ENCODE measurements around the gene IL1RAPL1. TPM values are rescaled to one million over a fixed set of nuclear protein-coding genes. Genes with fewer than 3 reads are reported as not detected.

Gene IL1RAPL1
- total and polyA plus RNA-seq, 2 donors (not counting 3 experiments of a cell fraction or from before 2014, with no cell fraction given), result 0.79 to 1.3 TPM

GRCh38 chrX:28599957-28600356 is 12.7 kb downstream of the IL1RAPL1 start:
- no TSS peak for BruUV-seq (replicated peaks)
- H3K9me3 ChIP-seq (replicated peaks; ENCODE audit: control insufficient read depth, insufficient read depth, low read length), result no peaks in the 10 kb centered on the region
- no peak for TF ChIP-seq JUN (IDR thresholded peaks at IDR 0.05; ENCODE audit: borderline replicate concordance, insufficient read depth, insufficient read length, low read depth)
- no peak for TF ChIP-seq MYC (IDR thresholded peaks at IDR 0.05; ENCODE audit: low read depth, low read length)
- TF ChIP-seq EZH2 (IDR thresholded peaks at IDR 0.05; ENCODE audit: borderline replicate concordance, low read depth, low read length, severe bottlenecking), result no peak
- no peak for TF ChIP-seq GATA2 (IDR thresholded peaks at IDR 0.05; ENCODE audit: insufficient read depth, insufficient read length, low read depth, low read length)
- TF ChIP-seq, protein P1, sequence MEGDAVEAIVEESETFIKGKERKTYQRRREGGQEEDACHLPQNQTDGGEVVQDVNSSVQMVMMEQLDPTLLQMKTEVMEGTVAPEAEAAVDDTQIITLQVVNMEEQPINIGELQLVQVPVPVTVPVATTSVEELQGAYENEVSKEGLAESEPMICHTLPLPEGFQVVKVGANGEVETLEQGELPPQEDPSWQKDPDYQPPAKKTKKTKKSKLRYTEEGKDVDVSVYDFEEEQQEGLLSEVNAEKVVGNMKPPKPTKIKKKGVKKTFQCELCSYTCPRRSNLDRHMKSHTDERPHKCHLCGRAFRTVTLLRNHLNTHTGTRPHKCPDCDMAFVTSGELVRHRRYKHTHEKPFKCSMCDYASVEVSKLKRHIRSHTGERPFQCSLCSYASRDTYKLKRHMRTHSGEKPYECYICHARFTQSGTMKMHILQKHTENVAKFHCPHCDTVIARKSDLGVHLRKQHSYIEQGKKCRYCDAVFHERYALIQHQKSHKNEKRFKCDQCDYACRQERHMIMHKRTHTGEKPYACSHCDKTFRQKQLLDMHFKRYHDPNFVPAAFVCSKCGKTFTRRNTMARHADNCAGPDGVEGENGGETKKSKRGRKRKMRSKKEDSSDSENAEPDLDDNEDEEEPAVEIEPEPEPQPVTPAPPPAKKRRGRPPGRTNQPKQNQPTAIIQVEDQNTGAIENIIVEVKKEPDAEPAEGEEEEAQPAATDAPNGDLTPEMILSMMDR (IDR thresholded peaks at IDR 0.05; ENCODE audit: extremely low read depth in 1 of 2, insufficient read depth in 1 of 2, low read depth in 1 of 2, low read length in 2 of 2), result no peak
- TF ChIP-seq POLR2AphosphoS5 (IDR thresholded peaks at IDR 0.05; ENCODE audit: insufficient read depth, low read depth, low read length), result no peak
- TF ChIP-seq MAX (IDR thresholded peaks at IDR 0.05; ENCODE audit: insufficient read depth, insufficient read length), result no peak
- TF ChIP-seq POLR2A (IDR thresholded peaks at IDR 0.05; ENCODE audit: low read depth, low read length), result no peak
- TF ChIP-seq FOS (IDR thresholded peaks at IDR 0.05; ENCODE audit: borderline replicate concordance, insufficient read depth, low read length), result no peak
- H4K20me1 ChIP-seq (replicated peaks; ENCODE audit: control insufficient read depth, extremely low read depth, insufficient read depth, low read length), result no peaks in the 10 kb centered on the region
- H2AFZ ChIP-seq (ENCODE audit: low read depth, low read length), result no peak overlapping the region
- no peaks in the 10 kb centered on the region for H3K79me2 ChIP-seq (ENCODE audit: control insufficient read depth, insufficient read depth, low read length)
- DNase-seq (ENCODE audit: low read depth, low spot score), result no peak
- no peaks in the 10 kb centered on the region for H3K36me3 ChIP-seq (ENCODE audit: control insufficient read depth in 2 of 2, extremely low read depth in 1 of 2, insufficient read depth in 2 of 2, low read length in 2 of 2)
- intact Hi-C loops (cut with micrococcal nuclease) (no loop called here), dilution Hi-C loops (cut with MboI; ENCODE audit: extremely low pct_ligation_motif_present, low sequenced_read_pairs) (no loop called here)
- no peak overlapping the region for H3K27ac ChIP-seq (ENCODE audit: insufficient read depth, low read depth, low read length)
- H3K4me1 ChIP-seq (ENCODE audit: control insufficient read depth, extremely low read depth, insufficient read depth, low read length), result no peaks in the 10 kb centered on the region
- POLR2A ChIA-PET, result no interaction called here
- no peak overlapping the region for H3K4me3 ChIP-seq (replicated peaks in 1 of 3; ENCODE audit: insufficient read depth in 1 of 3, low read depth in 1 of 3, low read length in 3 of 3)
- no peaks in the 10 kb centered on the region for H3K27me3 ChIP-seq (ENCODE audit: control insufficient read depth in 2 of 2, insufficient read depth in 2 of 2, low read length in 2 of 2)
- no peak for FAIRE-seq
- no peak overlapping the region for H3K4me2 ChIP-seq (ENCODE audit: insufficient read depth, low read length)
- no peaks in the 10 kb centered on the region for H3K9me1 ChIP-seq (replicated peaks; ENCODE audit: control insufficient read depth, extremely low read depth, insufficient read depth, low read length)
- H3K9ac ChIP-seq (replicated peaks; ENCODE audit: extremely low read depth, insufficient read depth, low read length), result no peak overlapping the region
- CTCF ChIA-PET, result no interaction called here

All from endothelial cell of umbilical vein (primary cell).